ENCODE results near the gene SLC12A7. TPM values are rescaled to one million over a fixed set of nuclear protein-coding genes. Genes with fewer than 3 reads are reported as not detected.

The SLC12A7 gene
- total RNA-seq (2021) (174 and 207 TPM in 2 replicates), Bru-seq, nascent RNA (percentile 82 among the genes with signal in this experiment), BruChase-seq, experiment 1, labeled RNA remaining after a 2-hour chase (percentile 89 among the genes with signal in this experiment), BruChase-seq, experiment 2, labeled RNA remaining after a 6-hour chase (percentile 96 among the genes with signal in this experiment)
- long read RNA-seq, full-length matches to known transcripts = 32 of 117 reads
- long read RNA-seq, partial matches to known transcripts = 45 of 117 reads
- long read RNA-seq, other reads (novel, unspliced or antisense) = 40 of 117 reads

- CTCF ChIA-PET = no interaction called here
- DNase-seq = peak; percentile 61 to 92
- peak within 1 kb of the TSS; percentile 62 for H3K27ac ChIP-seq
- H2AFZ ChIP-seq = peak within 1 kb of the TSS; percentile 73
- H3K4me3 ChIP-seq = peak within 1 kb of the TSS; percentile 84
- POLR2A ChIA-PET (ENCODE audit: unreplicated experiment) = no interaction called here
- peak within 1 kb of the TSS; percentile 91 for H3K4me2 ChIP-seq
- H3K36me3 ChIP-seq (ENCODE audit: low read depth) = no peaks in the 10 kb centered on the region
- H3F3A ChIP-seq (ENCODE audit: insufficient read depth, low read depth) = peaks cover 13% of the 10 kb centered on the region
- no peaks in the 10 kb centered on the region for H3K9me2 ChIP-seq (ENCODE audit: insufficient read depth)
- H4K20me1 ChIP-seq (ENCODE audit: insufficient read depth) = peaks cover 39% of the 10 kb centered on the region
- no peaks in the 10 kb centered on the region for H3K9me3 ChIP-seq (ENCODE audit: insufficient read depth, low read depth)
- no TSS peak for BruUV-seq (replicated peaks)
- TF ChIP-seq EZH2 (IDR thresholded peaks at IDR 0.05; ENCODE audit: low read depth) (no peak), CTCF (conservative IDR thresholded peaks at IDR 0.05) (no peak)
- intact Hi-C loops (cut with micrococcal nuclease; ENCODE audit: unreplicated experiment) = loop anchor here (2.0 to 10.0 kb wide), 3 partner anchors 215 to 727 kb away; no protein-coding TSS in a partner anchor
- no peaks in the 10 kb centered on the region for H3K27me3 ChIP-seq (ENCODE audit: insufficient read depth, low read depth)
- H3K4me1 ChIP-seq (replicated peaks; ENCODE audit: insufficient read depth) = peaks cover 32% of the 10 kb centered on the region
- H3K79me2 ChIP-seq (ENCODE audit: low read depth) = peaks cover 28% of the 10 kb centered on the region
Observed at GRCh38 chr5:1111727-1112289, at the start of gene SLC12A7. Gene SLC12A7 (minus strand): TSS chr5:1112063. CDS start chr5:1111991, 72 bp downstream.

GRCh38 chr5:1161108-1161832 is 49.4 kb upstream of the SLC12A7 start:
- H3K27ac ChIP-seq = no peak overlapping the region
- CTCF ChIA-PET = interaction anchor here (0.6 to 2.5 kb wide), 8 partner anchors 10 to 978 kb away, joined by 3 to 11 read pairs (median 4); no protein-coding TSS in a partner anchor

More at GRCh38 chr5:1161108-1161832, 49.4 kb upstream of the SLC12A7 start:
- Histone ChIP-seq H3K4me1 (replicated peaks; ENCODE audit: insufficient read depth) (peaks cover 12% of the 10 kb centered on the region), H3K9me3 (ENCODE audit: insufficient read depth, low read depth) (no peaks in the 10 kb centered on the region), H4K20me1 (ENCODE audit: insufficient read depth) (no peaks in the 10 kb centered on the region), H3K27me3 (ENCODE audit: insufficient read depth, low read depth) (0 out of 2 replicates have a peak, but pooled peaks cover 5% of the 10 kb centered on the region), H3K4me3 (no peak overlapping the region), H3F3A (ENCODE audit: insufficient read depth, low read depth) (peaks cover 18% of the 10 kb centered on the region), H3K79me2 (ENCODE audit: low read depth) (no peaks in the 10 kb centered on the region), H3K4me2 (peak overlapping the region; percentile 53), H3K36me3 (ENCODE audit: low read depth) (no peaks in the 10 kb centered on the region), H2AFZ (no peak overlapping the region), H3K9me2 (ENCODE audit: insufficient read depth) (no peaks in the 10 kb centered on the region)
- TF ChIP-seq CTCF (conservative IDR thresholded peaks at IDR 0.05) = no peak
- TF ChIP-seq EZH2 (IDR thresholded peaks at IDR 0.05; ENCODE audit: low read depth) = no peak
- TSS peak; percentile 52 for BruUV-seq (replicated peaks)
- DNase-seq = peak; percentile 83 to 96
- intact Hi-C loops (cut with micrococcal nuclease; ENCODE audit: unreplicated experiment) = loop anchor here (1.0 to 2.0 kb wide), 5 partner anchors 20 to 248 kb away; no protein-coding TSS in a partner anchor
- POLR2A ChIA-PET (ENCODE audit: unreplicated experiment) = interaction anchor here (0.6 to 1.7 kb wide), 5 partner anchors 31 to 973 kb away, joined by 3 to 10 read pairs (median 6); no protein-coding TSS in a partner anchor

All from PC-9 (cell line).